ENCODE data around the gene TMA7. TPM values are rescaled to one million over a fixed set of nuclear protein-coding genes. Genes with fewer than 3 reads are reported as not detected.
A peak's percentile ranks its signal among the peaks of the same experiment; 100 is the strongest.

TMA7 gene
- total and polyA plus RNA-seq, 12 donors, result 140 to 1,063 (median 196) TPM

GRCh38 chr3:48426944-48427629 lies 13.0 kb upstream of the TMA7 start:
- Histone ChIP-seq H3K4me1 (peaks cover 29 to 67% (median 49%) of the 10 kb centered on the region in 9 donors), H3K27me3 (peaks cover 0 to 10% (median 0%) of the 10 kb centered on the region in 7 donors), H3K4me3 (peak overlapping the region in 7 of 10 donors; percentile 3 to 96 (median 78)), H3K9me3 (no peaks in the 10 kb centered on the region), H3K27ac (peak overlapping the region; percentile 75 to 93 (median 90)), H3K36me3 (peaks cover 0 to 5% (median 0%) of the 10 kb centered on the region in 9 donors)
- intact Hi-C loops (cut with DNase I), result no loop called here
- WGBS, 2 donors, result 40 to 44% methylated on average over 8 of the region's 8 CpGs
- DNase-seq (no peak), ATAC-seq (no peak)
- no peak for TF ChIP-seq CTCF (IDR thresholded peaks at IDR 0.05)

GRCh38 chr3:48427630-48427962 lies 12.5 kb upstream of the TMA7 start:
- Histone ChIP-seq H3K4me1 (peaks cover 29 to 67% (median 49%) of the 10 kb centered on the region in 9 donors), H3K27ac (peak overlapping the region; percentile 75 to 93 (median 90)), H3K27me3 (peaks cover 0 to 10% (median 0%) of the 10 kb centered on the region in 7 donors), H3K36me3 (peaks cover 0 to 10% (median 3%) of the 10 kb centered on the region in 9 donors), H3K4me3 (peak overlapping the region in 7 of 10 donors; percentile 3 to 96 (median 78)), H3K9me3 (no peaks in the 10 kb centered on the region)
- peak in 3 of 8 donors; percentile 28 to 43 (median 29) for ATAC-seq
- WGBS, 2 donors, result 57 to 76% methylated on average over 9 of the region's 9 CpGs
- TF ChIP-seq CTCF (IDR thresholded peaks at IDR 0.05), result no peak
- peak in 1 of 2 donors; percentile 18 for DNase-seq
- intact Hi-C loops (cut with DNase I), result no loop called here

GRCh38 chr3:48428088-48428571 lies 11.9 kb upstream of the TMA7 start:
- peaks cover 0 to 10% (median 0%) of the 10 kb centered on the region in 7 donors for H3K27me3 ChIP-seq
- H3K36me3 ChIP-seq, result peaks cover 0 to 16% (median 8%) of the 10 kb centered on the region in 9 donors
- no peak for ATAC-seq
- no peak for TF ChIP-seq CTCF (IDR thresholded peaks at IDR 0.05)
- H3K27ac ChIP-seq, result peak overlapping the region; percentile 82 to 93 (median 90)
- 55 to 65% methylated on average over 7 of the region's 7 CpGs for WGBS, 2 donors
- H3K4me3 ChIP-seq, result peak overlapping the region; percentile 36 to 96 (median 82)
- intact Hi-C loops (cut with DNase I), result loop anchor here in 1 of 10 donors (2.0 kb wide), 1 partner anchor 25 kb away; no protein-coding TSS in a partner anchor
- H3K4me1 ChIP-seq, result peaks cover 29 to 67% (median 49%) of the 10 kb centered on the region in 9 donors
- DNase-seq, result no peak
- no peaks in the 10 kb centered on the region for H3K9me3 ChIP-seq

- Histone ChIP-seq H3K27ac (peak overlapping the region; percentile 82 to 93 (median 90)), H3K4me3 (peak overlapping the region; percentile 36 to 96 (median 82)), H3K36me3 (peaks cover 0 to 22% (median 10%) of the 10 kb centered on the region in 9 donors), H3K27me3 (peaks cover 0 to 10% (median 0%) of the 10 kb centered on the region in 7 donors), H3K4me1 (peaks cover 29 to 61% (median 49%) of the 10 kb centered on the region in 9 donors), H3K9me3 (no peaks in the 10 kb centered on the region)
- intact Hi-C loops (cut with DNase I), result loop anchor here in 1 of 10 donors (2.0 kb wide), 1 partner anchor 26 kb away; no protein-coding TSS in a partner anchor
- peak; percentile 46 to 57 for DNase-seq
- peak in 7 of 8 donors; percentile 17 to 53 (median 30) for ATAC-seq
- 1 to 3% methylated on average over 57 to 60 of the region's 60 CpGs for WGBS, 2 donors
- TF ChIP-seq CTCF (IDR thresholded peaks at IDR 0.05), result no peak
These were observed 11.3 kb upstream of the TMA7 start for GRCh38 chr3:48428572-48429316.

All from heart right ventricle (tissue), 16 donors.